GM12892 (cell line): ENCODE data around the gene WDFY4.

Experiments used
- POLR2A ChIP-seq: IDR thresholded peaks from 2 replicates; pipeline ENCODE4 v1.6.1; 2011; ENCODE audit warnings: low read depth, low read length, control low read depth
- POLR2AphosphoS5 ChIP-seq: IDR thresholded peaks from 2 replicates; pipeline ENCODE4 v1.6.1; 2011; ENCODE audit warnings: low read depth, low read length, control low read depth
- TAF1 ChIP-seq: IDR thresholded peaks from 2 replicates; pipeline ENCODE4 v1.6.1; 2011; ENCODE audit warnings: low read depth, mild to moderate bottlenecking, control low read depth, low read length, borderline replicate concordance

GRCh38 chr10:48884179-48885045 lies 199.7 kb downstream of the WDFY4 start:
- TF ChIP-seq POLR2AphosphoS5 (no peak), POLR2A (no peak), TAF1 (no peak)
